WTC11 (cell line): ENCODE data around the gene LYPD1. TPM values are rescaled to one million over a fixed set of nuclear protein-coding genes. Genes with fewer than 3 reads are reported as not detected.

Experiments used
- ATAC-seq: fragments of 200-7000 bp; cut with Tn5 transposase; 2 replicates; pipeline ENCODE4 v1.10.0; 2021; ENCODE audit warnings: mild to moderate bottlenecking, moderate library complexity
- CTCF ChIA-PET: fragments of 300-600 bp; sonication (Branson Sonifier 250); formaldehyde crosslinking; loops from one replicate; lab custom pipeline; 2021; ENCODE audit warnings: antibody characterized with exemption; lab: Charles Lee
- POLR2A ChIA-PET: fragments of 350-600 bp; sonication (Branson Sonifier 250); formaldehyde crosslinking; loops from one replicate; lab custom pipeline; 2021; ENCODE audit warnings: antibody characterized with exemption; lab: Charles Lee
- DNase-seq: peaks from one replicate; pipeline ENCODE4 v3.0.0; 2021; ENCODE audit warnings: low spot score
- H3K27ac Mint-ChIP-seq: 2 replicates; pipeline ENCODE4 v1.8.0; 2021; ENCODE audit warnings: mixed read lengths
- H3K27me3 Mint-ChIP-seq: 2 replicates; pipeline ENCODE4 v1.8.0; 2021; ENCODE audit warnings: low read depth, mild to moderate bottlenecking, moderate library complexity, mixed read lengths
- H3K36me3 Mint-ChIP-seq: 2 replicates; pipeline ENCODE4 v1.8.0; 2021; ENCODE audit warnings: mixed read lengths
- H3K4me1 Mint-ChIP-seq: 2 replicates; pipeline ENCODE4 v1.8.0; 2022; ENCODE audit warnings: mixed read lengths
- H3K4me3 Mint-ChIP-seq: 2 replicates; pipeline ENCODE4 v1.8.0; 2021; ENCODE audit warnings: mild to moderate bottlenecking, moderate library complexity, mixed read lengths
- H3K9me3 Mint-ChIP-seq: 2 replicates; pipeline ENCODE4 v1.8.0; 2021; ENCODE audit warnings: mixed read lengths
- CREM ChIP-seq: sonication (generic); formaldehyde crosslinking; IDR thresholded peaks from 2 replicates; pipeline ENCODE4 v1.8.1; 2022; ENCODE audit warnings: mild to moderate bottlenecking, missing genetic modification reagents, moderate library complexity
- CTCF ChIP-seq: fragments of 200-600 bp; IDR thresholded peaks from 2 replicates; pipeline ENCODE4 v1.8.0; 2022; ENCODE audit warnings: antibody characterized with exemption
- E2F5 ChIP-seq: sonication (generic); formaldehyde crosslinking; IDR thresholded peaks from 2 replicates; pipeline ENCODE4 v1.8.1; 2022; ENCODE audit warnings: mild to moderate bottlenecking, moderate library complexity, missing genetic modification reagents
- ERG ChIP-seq: fragments of 250-450 bp; sonication (Bioruptor Pico); IDR thresholded peaks from 2 replicates; pipeline ENCODE4 v1.8.0; 2021; ENCODE audit warnings: mild to moderate bottlenecking
- FOXP4 ChIP-seq: sonication (generic); formaldehyde crosslinking; IDR thresholded peaks from 2 replicates; pipeline ENCODE4 v1.8.0; 2022; ENCODE audit warnings: mild to moderate bottlenecking, missing genetic modification reagents
- GTF2I ChIP-seq: fragments of 250-450 bp; sonication (Bioruptor Pico); conservative IDR thresholded peaks from 2 replicates; pipeline ENCODE4 v1.4.0; 2021; ENCODE audit warnings: mild to moderate bottlenecking
- HMGA2 ChIP-seq: fragments of 250-450 bp; sonication (Bioruptor Pico); IDR thresholded peaks from 2 replicates; pipeline ENCODE4 v1.4.0; 2021; ENCODE audit warnings: mild to moderate bottlenecking, moderate library complexity
- MAX ChIP-seq: sonication (generic); formaldehyde crosslinking; IDR thresholded peaks from 2 replicates; pipeline ENCODE4 v1.8.0; 2022; ENCODE audit warnings: mild to moderate bottlenecking, missing genetic modification reagents
- MXD4 ChIP-seq: fragments of 250-450 bp; sonication (Bioruptor Pico); IDR thresholded peaks from 2 replicates; pipeline ENCODE4 v1.8.0; 2021; ENCODE audit warnings: mild to moderate bottlenecking, moderate library complexity, borderline replicate concordance
- NFYB ChIP-seq: sonication (generic); formaldehyde crosslinking; conservative IDR thresholded peaks from 2 replicates; pipeline ENCODE4 v1.8.0; 2022; ENCODE audit warnings: low read depth, missing genetic modification reagents
- NR1H2 ChIP-seq: sonication (generic); formaldehyde crosslinking; IDR thresholded peaks from 2 replicates; pipeline ENCODE4 v1.9.0; 2021; ENCODE audit warnings: mild to moderate bottlenecking, moderate library complexity, missing genetic modification reagents
- OVOL2 ChIP-seq: fragments of 250-450 bp; sonication (Bioruptor Pico); IDR thresholded peaks from 2 replicates; pipeline ENCODE4 v1.9.0; 2021; ENCODE audit warnings: mild to moderate bottlenecking, borderline replicate concordance
- PRDM15 ChIP-seq: sonication (generic); formaldehyde crosslinking; IDR thresholded peaks from 2 replicates; pipeline ENCODE4 v1.8.0; 2022; ENCODE audit warnings: missing genetic modification reagents
- PRRX2 ChIP-seq: fragments of 250-450 bp; sonication (Bioruptor Pico); IDR thresholded peaks from 2 replicates; pipeline ENCODE4 v1.8.0; 2021; ENCODE audit warnings: mild to moderate bottlenecking
- SMAD4 ChIP-seq: sonication (generic); formaldehyde crosslinking; IDR thresholded peaks from 2 replicates; pipeline ENCODE4 v1.8.0; 2022; ENCODE audit warnings: mild to moderate bottlenecking, missing genetic modification reagents
- SOX15 ChIP-seq: fragments of 250-450 bp; sonication (Bioruptor Pico); IDR thresholded peaks from 2 replicates; pipeline ENCODE4 v1.9.0; 2021; ENCODE audit warnings: mild to moderate bottlenecking
- TEAD4 ChIP-seq: sonication (generic); formaldehyde crosslinking; IDR thresholded peaks from 2 replicates; pipeline ENCODE4 v1.8.0; 2022; ENCODE audit warnings: mild to moderate bottlenecking, missing genetic modification reagents
- ZNF121 ChIP-seq: sonication (generic); formaldehyde crosslinking; IDR thresholded peaks from 2 replicates; pipeline ENCODE4 v1.8.0; 2023; ENCODE audit warnings: missing genetic modification reagents
- total RNA-seq: library from RNA; stranded (reverse); gene quantifications from 3 replicates; pipeline ENCODE4 v1.2.3, GENCODE V29; 2021

LYPD1 gene
- total RNA-seq, 1 experiment from 2014 or later = 2.8 TPM

- TF ChIP-seq SMAD4 (no peak), PRRX2 (CRISPR knock-in tag) (no peak), ERG (CRISPR knock-in tag) (no peak), E2F5 (CRISPR knock-in tag) (no peak)
These were observed 15.7 kb downstream of the LYPD1 start (continued) for GRCh38 chr2:132654335-132654734.

- ChIA-PET POLR2A (no interaction called here), CTCF (interaction anchor here (0.8 to 1.9 kb wide), 4 partner anchors 16 to 304 kb away, joined by 3 to 5 read pairs (median 4); no protein-coding TSS in a partner anchor)
- no peak overlapping the region for H3K4me3 Mint-ChIP-seq
- ATAC-seq (no peak), DNase-seq (no peak)
- peaks cover 14% of the 10 kb centered on the region for H3K4me1 Mint-ChIP-seq
- H3K9me3 Mint-ChIP-seq = no peaks in the 10 kb centered on the region
- H3K36me3 Mint-ChIP-seq = no peaks in the 10 kb centered on the region
- TF ChIP-seq HMGA2 (CRISPR knock-in tag) (no peak), CREM (CRISPR knock-in tag) (no peak), PRDM15 (CRISPR knock-in tag) (no peak)
- H3K27ac Mint-ChIP-seq = no peak overlapping the region
- H3K27me3 Mint-ChIP-seq = no peaks in the 10 kb centered on the region
These were observed 17.5 kb downstream of the LYPD1 start for GRCh38 chr2:132652474-132652873.

- peaks cover 6% of the 10 kb centered on the region for H3K4me1 Mint-ChIP-seq
- CTCF ChIA-PET = interaction anchor here (0.6 to 1.9 kb wide), 26 partner anchors 8 to 614 kb away, joined by 3 to 19 read pairs (median 4); partner anchors contain the start of gene LYPD1
- TF ChIP-seq CTCF (peak; percentile 50), MXD4 (CRISPR knock-in tag) (no peak), OVOL2 (CRISPR knock-in tag) (no peak)
- no peak overlapping the region for H3K27ac Mint-ChIP-seq
- peak; percentile 91 for ATAC-seq
- POLR2A ChIA-PET = interaction anchor here (1.1 kb wide), 1 partner anchor 18 kb away, joined by 4 read pairs; the partner anchor contains the start of gene LYPD1
- no peaks in the 10 kb centered on the region for H3K9me3 Mint-ChIP-seq
- peak; percentile 34 for DNase-seq
- no peaks in the 10 kb centered on the region for H3K27me3 Mint-ChIP-seq
- H3K36me3 Mint-ChIP-seq = no peaks in the 10 kb centered on the region
- H3K4me3 Mint-ChIP-seq = no peak overlapping the region
These were observed 18.6 kb downstream of the LYPD1 start for GRCh38 chr2:132651115-132652045.

- CTCF ChIA-PET = interaction anchor here (1.4 to 1.6 kb wide), 2 partner anchors 21 to 100 kb away, joined by 4 to 6 read pairs; no protein-coding TSS in a partner anchor
- no peak for ATAC-seq
- Mint-ChIP-seq H3K27ac (no peak overlapping the region), H3K4me1 (peaks cover 19% of the 10 kb centered on the region), H3K36me3 (no peaks in the 10 kb centered on the region), H3K4me3 (no peak overlapping the region), H3K9me3 (no peaks in the 10 kb centered on the region), H3K27me3 (no peaks in the 10 kb centered on the region)
- POLR2A ChIA-PET = no interaction called here
- DNase-seq = no peak
- TF ChIP-seq SOX15 (CRISPR knock-in tag) = no peak
- TF ChIP-seq NFYB = no peak
- TF ChIP-seq GTF2I (CRISPR knock-in tag) = no peak
- TF ChIP-seq NR1H2 (CRISPR knock-in tag) = no peak
- TF ChIP-seq MAX = no peak
- no peak for TF ChIP-seq ZNF121 (CRISPR knock-in tag)
- TF ChIP-seq TEAD4 = no peak
- no peak for TF ChIP-seq MXD4 (CRISPR knock-in tag)
- TF ChIP-seq FOXP4 (CRISPR knock-in tag) = no peak
- no peak for TF ChIP-seq OVOL2 (CRISPR knock-in tag)
These were observed 23.4 kb downstream of the LYPD1 start for GRCh38 chr2:132646540-132647108.
